ENCODE measurements around the gene C17orf58. TPM values are rescaled to one million over a fixed set of nuclear protein-coding genes. Genes with fewer than 3 reads are reported as not detected.

Gene C17orf58
- total and polyA plus RNA-seq, 2 of the 4 experiments (the other 2 are of a cell fraction), result 7.2 to 10.2 TPM

DNA sequence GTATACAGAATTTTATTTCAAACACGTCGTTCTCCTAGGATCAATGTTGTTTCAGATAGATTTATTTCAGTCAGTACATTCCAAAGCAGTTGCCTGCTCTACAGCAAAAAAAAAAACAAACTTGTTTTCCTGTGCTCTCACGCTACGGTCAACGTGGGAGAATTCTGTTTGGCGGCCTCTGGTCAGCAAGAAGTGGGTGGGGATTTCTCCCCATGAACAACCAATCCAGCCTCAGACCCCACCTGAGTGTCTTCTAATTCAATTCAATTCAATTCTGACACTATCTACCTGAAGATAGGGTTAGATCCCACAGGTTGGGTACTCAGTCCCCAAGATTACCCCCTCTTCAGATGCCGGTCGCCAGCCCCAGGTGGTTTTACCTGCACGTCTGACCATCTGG is 22.1 kb downstream of the C17orf58 start:
- no peak overlapping the region for H3K9ac ChIP-seq (ENCODE audit: low read depth, low read length)
- no peak overlapping the region for H2AFZ ChIP-seq (replicated peaks; ENCODE audit: low read length, poor library complexity)
- H4K20me1 ChIP-seq (ENCODE audit: insufficient read depth, low read length), result peaks cover 7% of the 10 kb centered on the region
- no peak overlapping the region for H4K91ac ChIP-seq (ENCODE audit: insufficient read depth, low read depth, low read length)
- POLR2A ChIA-PET (ENCODE audit: unreplicated experiment), result no interaction called here
- no peak overlapping the region for H4K5ac ChIP-seq (ENCODE audit: low read depth, low read length)
- no peak overlapping the region for H3K4me3 ChIP-seq (ENCODE audit: insufficient read depth, low read depth, low read length)
- intact Hi-C loops (cut with micrococcal nuclease), result no loop called here
- no peak overlapping the region for H3K4me2 ChIP-seq (ENCODE audit: low read depth, low read length)
- no peaks in the 10 kb centered on the region for H3K4me1 ChIP-seq (ENCODE audit: control insufficient read depth, insufficient read depth, low read length)
- ATAC-seq (ENCODE audit: low read depth) (no peak), DNase-seq (no peak)
- no peak overlapping the region for H2BK120ac ChIP-seq (ENCODE audit: low read depth, low read length)
- no peak overlapping the region for H2AK9ac ChIP-seq (replicated peaks; ENCODE audit: low read depth, low read length, poor library complexity)
- dilution Hi-C loops (cut with HindIII; ENCODE audit: low sequenced_read_pairs, unreplicated experiment), result no loop called here
- no peaks in the 10 kb centered on the region for H3K79me1 ChIP-seq (ENCODE audit: low read depth in 1 of 2, low read length in 2 of 2)
- no CpG with 5 or more reads among the region's 9 CpGs for WGBS, 2 experiments (ENCODE audit: extremely low coverage in 2 of 2, insufficient read length in 1 of 2)
- no peak overlapping the region for H2BK5ac ChIP-seq (ENCODE audit: low read depth, low read length, poor library complexity, severe bottlenecking)
- H3K36me3 ChIP-seq (ENCODE audit: control insufficient read depth, insufficient read depth, low read length), result peaks cover 12% of the 10 kb centered on the region
- H3K9me3 ChIP-seq (ENCODE audit: control insufficient read depth, insufficient read depth, low read length), result peaks cover 4% of the 10 kb centered on the region; the same call in 1 of the 2 replicates
- no peaks in the 10 kb centered on the region for H3K9me1 ChIP-seq (ENCODE audit: insufficient read depth, low read length)
- H2BK20ac ChIP-seq (ENCODE audit: low read depth, low read length), result no peak overlapping the region
- H3K14ac ChIP-seq (replicated peaks; ENCODE audit: low read depth, low read length), result no peak overlapping the region
- no peak overlapping the region for H3K18ac ChIP-seq (ENCODE audit: low read depth, low read length)
- H4K8ac ChIP-seq (ENCODE audit: low read depth in 2 of 2, low read length in 2 of 2), result no peak overlapping the region
- H3K23ac ChIP-seq (ENCODE audit: low read depth, low read length), result no peak overlapping the region
- no peaks in the 10 kb centered on the region for H3K27me3 ChIP-seq (ENCODE audit: control insufficient read depth, insufficient read depth, low read length)
- no peak overlapping the region for H3K27ac ChIP-seq (ENCODE audit: insufficient read depth, low read length)
- no peak overlapping the region for H3K56ac ChIP-seq (ENCODE audit: extremely low read depth, insufficient read depth, low read length)
- no peak overlapping the region for H3K4ac ChIP-seq (ENCODE audit: low read depth, low read length)
- no peak overlapping the region for H2AK5ac ChIP-seq (ENCODE audit: low read depth, low read length)
- TF ChIP-seq, protein P1, sequence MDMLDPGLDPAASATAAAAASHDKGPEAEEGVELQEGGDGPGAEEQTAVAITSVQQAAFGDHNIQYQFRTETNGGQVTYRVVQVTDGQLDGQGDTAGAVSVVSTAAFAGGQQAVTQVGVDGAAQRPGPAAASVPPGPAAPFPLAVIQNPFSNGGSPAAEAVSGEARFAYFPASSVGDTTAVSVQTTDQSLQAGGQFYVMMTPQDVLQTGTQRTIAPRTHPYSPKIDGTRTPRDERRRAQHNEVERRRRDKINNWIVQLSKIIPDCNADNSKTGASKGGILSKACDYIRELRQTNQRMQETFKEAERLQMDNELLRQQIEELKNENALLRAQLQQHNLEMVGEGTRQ (IDR thresholded peaks at IDR 0.05; ENCODE audit: low read depth, low read length), result no peak
- in situ Hi-C loops (cut with MboI; ENCODE audit: low sequenced_read_pairs), result loop anchor here (25.0 kb wide), 1 partner anchor 488 kb away; the partner anchor contains the start of gene WIPI1
- no peak overlapping the region for H2BK15ac ChIP-seq (ENCODE audit: low read depth, low read length)
- no TSS peak for BruUV-seq (replicated peaks)
- CTCF ChIA-PET, result no interaction called here

Data from IMR-90 (cell line).